Mammary epithelial cell (primary cell): ENCODE results near the gene PLD3.

ENCODE experiments used
- EZH2 ChIP-seq: IDR thresholded peaks from 2 replicates; pipeline ENCODE4 v1.6.1; 2012; ENCODE audit warnings: low read length, inconsistent platforms, borderline replicate concordance
- TF ChIP-seq, protein P1 (sequence below), 2 donors: IDR thresholded peaks in 1 of 2; conservative IDR thresholded peaks in 1 of 2; 2 replicates each; pipeline ENCODE4 v1.5.1; 2011 to 2012; ENCODE audit warnings: inconsistent platforms in 2 of 2, low read length in 2 of 2, mild to moderate bottlenecking in 2 of 2, control low read depth in 1 of 2, low read depth in 1 of 2; ENCODE audit not compliant: insufficient read depth in 1 of 2; ENCODE audit errors: extremely low read depth in 1 of 2

DNA sequence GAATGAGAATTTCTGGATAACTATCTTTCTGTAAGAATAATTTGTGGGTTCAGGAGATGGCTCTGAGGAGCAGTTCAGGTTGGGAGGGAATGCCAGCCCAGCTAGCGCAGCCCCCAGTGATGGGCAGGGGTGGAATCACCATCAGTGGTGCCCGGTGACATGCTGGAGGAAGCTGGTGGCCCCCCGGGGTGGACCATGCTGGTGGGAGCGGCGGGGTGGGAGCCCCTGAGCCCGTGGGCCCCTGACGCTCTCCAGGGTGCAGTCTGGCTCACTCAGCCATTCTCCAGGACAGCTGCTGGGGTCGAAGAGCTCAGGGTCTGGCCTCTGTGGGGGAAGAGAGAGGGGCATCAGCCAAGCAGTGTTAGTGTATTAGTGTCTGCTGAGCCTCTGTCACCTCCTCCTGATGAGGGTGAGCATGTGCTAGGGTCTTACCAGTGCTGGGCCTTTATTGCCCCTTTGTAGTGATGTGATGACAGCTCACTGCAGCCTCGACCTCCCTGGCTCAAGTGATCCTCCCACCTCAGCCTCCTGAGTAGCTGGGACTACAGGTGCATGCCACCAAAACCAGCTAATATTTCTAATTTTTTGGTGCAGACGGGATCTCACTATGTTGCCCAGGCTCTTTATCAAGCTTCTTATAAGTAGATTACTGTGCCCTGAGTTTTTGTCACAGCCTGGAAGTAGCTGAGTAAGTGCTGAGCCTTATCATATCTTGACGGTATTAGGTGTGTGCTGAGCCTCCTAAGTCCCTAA is 31.1 kb downstream of the PLD3 start:
- TF ChIP-seq, protein P1, sequence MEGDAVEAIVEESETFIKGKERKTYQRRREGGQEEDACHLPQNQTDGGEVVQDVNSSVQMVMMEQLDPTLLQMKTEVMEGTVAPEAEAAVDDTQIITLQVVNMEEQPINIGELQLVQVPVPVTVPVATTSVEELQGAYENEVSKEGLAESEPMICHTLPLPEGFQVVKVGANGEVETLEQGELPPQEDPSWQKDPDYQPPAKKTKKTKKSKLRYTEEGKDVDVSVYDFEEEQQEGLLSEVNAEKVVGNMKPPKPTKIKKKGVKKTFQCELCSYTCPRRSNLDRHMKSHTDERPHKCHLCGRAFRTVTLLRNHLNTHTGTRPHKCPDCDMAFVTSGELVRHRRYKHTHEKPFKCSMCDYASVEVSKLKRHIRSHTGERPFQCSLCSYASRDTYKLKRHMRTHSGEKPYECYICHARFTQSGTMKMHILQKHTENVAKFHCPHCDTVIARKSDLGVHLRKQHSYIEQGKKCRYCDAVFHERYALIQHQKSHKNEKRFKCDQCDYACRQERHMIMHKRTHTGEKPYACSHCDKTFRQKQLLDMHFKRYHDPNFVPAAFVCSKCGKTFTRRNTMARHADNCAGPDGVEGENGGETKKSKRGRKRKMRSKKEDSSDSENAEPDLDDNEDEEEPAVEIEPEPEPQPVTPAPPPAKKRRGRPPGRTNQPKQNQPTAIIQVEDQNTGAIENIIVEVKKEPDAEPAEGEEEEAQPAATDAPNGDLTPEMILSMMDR (conservative IDR thresholded peaks at IDR 0.05 in 1 of 2, IDR thresholded peaks at IDR 0.05 in 1 of 2; ENCODE audit: extremely low read depth in 1 of 2, insufficient read depth in 1 of 2, low read depth in 1 of 2, low read length in 2 of 2): no peak
- TF ChIP-seq EZH2: no peak
